Heart left ventricle (tissue), 16 donors: Measurements from ENCODE around the gene PTPRN2. TPM values are rescaled to one million over a fixed set of nuclear protein-coding genes. Genes with fewer than 3 reads are reported as not detected.

Source experiments
- ATAC-seq, 4 donors: fragments of 200-7000 bp; cut with Tn5 transposase; one replicate each; pipeline ENCODE4 v1.9.1; 2020 to 2022; ENCODE audit warnings: moderate library complexity in 4 of 4, mild to moderate bottlenecking in 3 of 4, moderate number of reproducible peaks in 1 of 4
- DNase-seq, 5 donors: peaks; one replicate each; pipeline ENCODE4 v3.0.0-alpha.2; 2020
- H3K27ac ChIP-seq, 12 donors: fragments of 200-600 bp; sonication (generic) in 4 of 12; one replicate each; pipeline versions ENCODE4 v1.5.0 to v1.8.0; 2016 to 2022; ENCODE audit warnings: mild to moderate bottlenecking in 2 of 12
- H3K27me3 ChIP-seq, 9 donors: fragments of 200-600 bp; sonication (generic) in 2 of 9; one replicate each; pipeline versions ENCODE4 v1.5.1 to v1.8.0; 2016 to 2022; ENCODE audit warnings: mild to moderate bottlenecking in 3 of 9
- H3K36me3 ChIP-seq, 9 donors: fragments of 200-600 bp; sonication (generic) in 2 of 9; one replicate each; pipeline versions ENCODE4 v1.5.0 to v1.8.0; 2018 to 2022; ENCODE audit warnings: mild to moderate bottlenecking in 2 of 9
- H3K4me1 ChIP-seq, 12 donors: fragments of 200-600 bp; sonication (generic) in 4 of 12; one replicate each; pipeline versions ENCODE4 v1.5.0 to v1.8.0; 2016 to 2022; ENCODE audit warnings: mild to moderate bottlenecking in 3 of 12
- H3K4me3 ChIP-seq, 12 donors: fragments of 200-600 bp; sonication (generic) in 4 of 12; one replicate each; pipeline versions ENCODE4 v1.5.0 to v1.8.0; 2017 to 2022; ENCODE audit warnings: mild to moderate bottlenecking in 9 of 12, moderate library complexity in 4 of 12
- H3K9me3 ChIP-seq, 12 donors: fragments of 200-600 bp; sonication (generic) in 4 of 12; one replicate each; pipeline versions ENCODE4 v1.5.0 to v1.8.0; 2016 to 2022; ENCODE audit warnings: mild to moderate bottlenecking in 1 of 12
- POLR2A ChIP-seq, 2 donors: fragments of 450-650 bp; IDR thresholded peaks; one replicate each; pipeline ENCODE4 v1.6.1; 2017; ENCODE audit warnings: antibody characterized with exemption in 2 of 2, mild to moderate bottlenecking in 2 of 2, moderate library complexity in 2 of 2
- WGBS, 4 donors: extraction: QIAGEN DNeasy Blood & Tissue Kit in 2 of 4; methylation state at CpG; one replicate each; pipeline versions ENCODE4 v1.1.5 to v1.1.7; 2013 to 2018; 5-methylcytosine and 5-hydroxymethylcytosine counted together
- intact Hi-C, 10 donors: fragments of 100-400 bp; cut with DNase I; formaldehyde crosslinking; loops; one replicate each; pipeline versions ENCODE4 v1.11.1 to v1.14.2; 2022
- polyA plus RNA-seq, 2 donors: library from polyadenylated mRNA; stranded (reverse); fragments of 200-250 nt; gene quantifications; one replicate each; pipeline ENCODE4 v1.2.3, GENCODE V29; 2013
- total RNA-seq, 9 donors: library from RNA; depleted of rRNA in 2 of 9; stranded (reverse); fragments of >200 nt in 2 of 9; fragmentation: NEBNext Ultra II Directional in 3 of 9; extraction: Animal tissue kit (Norgen Biotek cat#: 25700) in 3 of 9; gene quantifications; one replicate each; pipeline versions ENCODE4 v1.1.0 to v1.2.4, GENCODE V29; 2016 to 2023
- TF ChIP-seq, protein P1 (sequence below), 12 donors: fragments of 200-600 bp; sonication (generic) in 4 of 12; IDR thresholded peaks; one replicate each; pipeline versions ENCODE4 v1.5.0 to v1.8.0; 2018 to 2022; ENCODE audit warnings: antibody characterized with exemption in 12 of 12, mild to moderate bottlenecking in 5 of 12
- donor health status: ischemic (EF 13 %, LVEDD 7.1; RV severe dilation, severe dysfunction).
- donor health status: healthy with polysubstance abuse.
- donor health status: DM: no; HTN: yes; CAD: no.
- donor health status: DM: no; HTN: no; CAD: no.
- donor health status: ischemic (EF 25% LVEDD 6.9; RV normal size, moderate dysfunction).
- donor health status: ischemic (EF 25% LVEDD 5.7; RV mildly dilated, moderate dysfunction).
- donor health status: healthy.
- donor health status: DM: yes; HTN: yes; CAD: no.
- donor health status: ischemic (EF 35%, LVEDD 5.7; RV mildly dilated, moderate dysfunction).
- donor health status: nonischemic (EF 11% LVEDD 7.7; RV severe dilation, severe dysfunction).
- donor health status: DM: yes; HTN: yes; CAD: no.
- donor health status: PGD.
- donor health status: ischemic (EF 29% LVEDD 5.4; RV normal size, mild dysfunction).
- donor health status: nonischemic (EF 23%, LVEDD 6.1; RV moderate dilation, normal function).

Gene PTPRN2
- total and polyA plus RNA-seq, 11 donors = 0.61 to 2.3 (median 1.3) TPM

DNA sequence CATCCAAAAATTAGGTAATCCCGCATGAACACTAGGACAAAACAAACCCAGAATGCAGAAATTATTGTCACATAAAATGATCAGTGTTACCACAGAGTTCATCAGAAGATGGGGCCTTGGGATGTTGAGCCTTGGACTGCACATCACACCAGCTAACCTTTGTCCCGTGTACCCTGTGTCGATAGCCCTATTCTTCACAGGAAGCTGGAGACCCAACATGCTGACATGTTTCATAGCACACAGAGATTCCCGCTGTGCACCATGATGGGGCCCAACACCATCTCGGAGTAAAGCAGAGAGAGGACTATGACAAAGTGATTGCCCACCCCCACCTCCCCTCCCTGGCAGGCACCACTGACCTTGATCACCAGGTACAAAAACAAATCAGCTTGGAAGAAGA is 4.5 kb downstream of the PTPRN2 start:
- no peak overlapping the region for H3K4me3 ChIP-seq
- DNase-seq (no peak), ATAC-seq (no peak)
- TF ChIP-seq POLR2A (IDR thresholded peaks at IDR 0.05) = no peak
- TF ChIP-seq, protein P1, sequence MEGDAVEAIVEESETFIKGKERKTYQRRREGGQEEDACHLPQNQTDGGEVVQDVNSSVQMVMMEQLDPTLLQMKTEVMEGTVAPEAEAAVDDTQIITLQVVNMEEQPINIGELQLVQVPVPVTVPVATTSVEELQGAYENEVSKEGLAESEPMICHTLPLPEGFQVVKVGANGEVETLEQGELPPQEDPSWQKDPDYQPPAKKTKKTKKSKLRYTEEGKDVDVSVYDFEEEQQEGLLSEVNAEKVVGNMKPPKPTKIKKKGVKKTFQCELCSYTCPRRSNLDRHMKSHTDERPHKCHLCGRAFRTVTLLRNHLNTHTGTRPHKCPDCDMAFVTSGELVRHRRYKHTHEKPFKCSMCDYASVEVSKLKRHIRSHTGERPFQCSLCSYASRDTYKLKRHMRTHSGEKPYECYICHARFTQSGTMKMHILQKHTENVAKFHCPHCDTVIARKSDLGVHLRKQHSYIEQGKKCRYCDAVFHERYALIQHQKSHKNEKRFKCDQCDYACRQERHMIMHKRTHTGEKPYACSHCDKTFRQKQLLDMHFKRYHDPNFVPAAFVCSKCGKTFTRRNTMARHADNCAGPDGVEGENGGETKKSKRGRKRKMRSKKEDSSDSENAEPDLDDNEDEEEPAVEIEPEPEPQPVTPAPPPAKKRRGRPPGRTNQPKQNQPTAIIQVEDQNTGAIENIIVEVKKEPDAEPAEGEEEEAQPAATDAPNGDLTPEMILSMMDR (IDR thresholded peaks at IDR 0.05) = no peak
- H3K27ac ChIP-seq = no peak overlapping the region
- H3K27me3 ChIP-seq = peaks cover 18 to 62% (median 40%) of the 10 kb centered on the region in 9 donors
- no peaks in the 10 kb centered on the region for H3K36me3 ChIP-seq
- peaks cover 7 to 24% (median 13%) of the 10 kb centered on the region in 12 donors for H3K4me1 ChIP-seq
- 81 to 89% (median 84%) methylated on average over 5 of the region's 5 CpGs for WGBS, 4 donors
- intact Hi-C loops = no loop called here
- peaks cover 0 to 26% (median 12%) of the 10 kb centered on the region in 12 donors for H3K9me3 ChIP-seq

DNA sequence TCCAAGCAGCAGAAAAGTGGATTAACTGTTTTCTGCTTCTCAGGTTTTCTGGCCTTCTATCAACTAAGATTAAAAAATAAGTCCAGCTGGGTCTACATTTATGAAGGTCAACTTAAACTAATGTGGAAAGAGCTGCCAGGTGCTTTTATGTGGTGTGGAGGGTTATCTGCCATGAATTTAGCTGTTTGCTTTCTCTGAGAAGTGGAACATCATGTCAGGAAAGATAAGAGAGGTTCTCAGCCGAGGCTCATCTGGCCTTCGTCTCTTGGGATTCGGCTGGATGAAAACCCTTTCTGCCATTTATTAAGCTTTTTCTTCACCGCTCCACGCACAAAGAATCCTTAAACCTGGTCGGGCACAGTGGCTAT is 5.5 kb downstream of the PTPRN2 start:
- TF ChIP-seq, protein P1 (IDR thresholded peaks at IDR 0.05) = no peak
- TF ChIP-seq POLR2A (IDR thresholded peaks at IDR 0.05) = no peak
- DNase-seq (no peak), ATAC-seq (no peak)
- 75 to 80% (median 75%) methylated on average over 6 of the region's 6 CpGs for WGBS, 4 donors
- Histone ChIP-seq H3K27ac (no peak overlapping the region), H3K36me3 (no peaks in the 10 kb centered on the region), H3K4me1 (peaks cover 7 to 17% (median 13%) of the 10 kb centered on the region in 12 donors), H3K4me3 (no peak overlapping the region), H3K9me3 (peaks cover 0 to 26% (median 12%) of the 10 kb centered on the region in 12 donors), H3K27me3 (peaks cover 18 to 62% (median 38%) of the 10 kb centered on the region in 9 donors)
- intact Hi-C loops = no loop called here

DNA sequence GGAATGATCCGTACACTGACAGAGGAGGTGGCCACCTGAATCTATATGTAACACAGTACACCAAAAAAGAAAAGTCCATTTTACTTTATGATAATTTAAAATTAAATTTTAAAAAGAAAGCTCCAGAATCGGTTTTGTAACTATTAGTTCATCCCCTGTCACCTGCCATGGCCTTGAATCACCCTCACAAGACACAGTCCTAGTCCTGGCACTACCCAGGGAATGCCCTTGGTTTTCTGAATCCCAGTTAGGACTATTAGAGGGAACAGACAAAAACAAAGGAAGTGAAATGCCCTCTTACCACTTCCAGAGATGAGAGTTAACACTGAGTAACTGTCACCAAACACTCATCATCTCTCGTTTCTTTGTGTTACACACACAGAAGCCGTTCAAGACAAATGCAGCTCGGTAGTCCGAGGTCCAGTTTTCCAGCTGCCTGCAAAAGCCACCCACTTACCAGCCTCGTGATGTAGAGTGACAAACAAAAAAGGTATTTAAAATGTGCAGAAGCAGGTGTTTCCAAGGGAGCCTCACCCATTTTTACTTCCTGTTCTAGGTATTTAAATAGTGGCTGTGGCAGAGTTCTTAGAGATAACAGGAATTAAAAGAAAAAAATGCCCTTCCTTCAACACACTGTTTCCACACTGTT is 6.1 kb downstream of the PTPRN2 start:
- TF ChIP-seq POLR2A (IDR thresholded peaks at IDR 0.05) = no peak
- TF ChIP-seq, protein P1 (IDR thresholded peaks at IDR 0.05) = no peak
- Histone ChIP-seq H3K27me3 (peaks cover 15 to 58% (median 35%) of the 10 kb centered on the region in 9 donors), H3K4me1 (peaks cover 4 to 13% (median 9%) of the 10 kb centered on the region in 12 donors), H3K9me3 (peaks cover 0 to 26% (median 12%) of the 10 kb centered on the region in 12 donors), H3K4me3 (no peak overlapping the region), H3K27ac (no peak overlapping the region), H3K36me3 (no peaks in the 10 kb centered on the region)
- intact Hi-C loops = no loop called here
- 67 to 70% (median 69%) methylated on average over 7 of the region's 7 CpGs for WGBS, 4 donors
- no peak for DNase-seq
- no peak for ATAC-seq

DNA sequence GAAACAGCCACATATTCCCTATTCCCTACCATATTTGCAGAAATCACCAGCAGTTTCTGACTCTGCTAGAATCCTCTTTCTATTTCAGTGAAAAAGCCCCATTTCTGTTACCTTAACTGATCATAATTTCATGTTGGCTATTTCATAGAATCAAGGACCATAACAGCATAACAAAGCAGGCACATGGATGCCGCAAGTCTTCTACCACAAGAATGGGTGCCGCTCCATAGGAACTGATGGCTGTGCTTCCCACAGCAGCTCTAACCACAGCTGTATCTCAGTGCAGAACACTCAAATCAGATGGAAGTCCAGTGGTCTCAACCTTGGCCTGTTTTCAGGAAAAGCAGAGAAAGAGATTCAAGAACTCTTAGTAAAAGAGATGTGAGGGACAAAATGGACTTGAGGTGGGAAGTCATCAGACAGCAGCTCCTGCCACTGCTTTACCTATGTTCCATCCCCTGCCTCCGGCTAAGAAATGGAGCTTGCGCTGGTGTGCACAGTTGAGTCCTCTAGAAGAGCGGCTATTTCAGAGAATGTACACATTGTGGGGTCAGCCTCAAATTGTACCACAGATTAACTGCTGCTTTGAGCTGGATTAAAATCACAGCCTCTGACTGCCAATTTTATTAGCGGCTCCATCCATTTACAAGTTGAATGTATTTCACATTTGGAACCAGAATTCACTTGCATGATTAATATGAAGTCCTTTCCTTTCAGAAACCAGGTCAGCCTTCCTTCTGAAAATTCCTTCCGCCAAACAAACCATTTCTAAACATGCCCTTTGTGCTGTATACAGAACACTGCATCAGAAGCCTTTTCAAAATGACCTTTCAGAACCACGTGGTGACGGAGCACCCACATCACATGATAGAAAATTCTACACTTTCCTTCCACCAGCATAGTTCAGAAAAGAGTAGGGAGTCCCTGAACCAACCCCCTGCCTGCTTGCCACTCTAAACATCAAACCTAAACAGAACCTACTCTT is 7.7 kb downstream of the PTPRN2 start:
- peaks cover 9 to 42% (median 21%) of the 10 kb centered on the region in 9 donors for H3K27me3 ChIP-seq
- ATAC-seq = no peak
- 85 to 94% (median 88%) methylated on average over 9 of the region's 9 CpGs for WGBS, 4 donors

More for the DNA sequence above, 7.7 kb downstream of the PTPRN2 start:
- DNase-seq = no peak
- Histone ChIP-seq H3K27ac (no peak overlapping the region), H3K4me3 (no peak overlapping the region), H3K9me3 (peaks cover 0 to 26% (median 12%) of the 10 kb centered on the region in 12 donors), H3K36me3 (no peaks in the 10 kb centered on the region), H3K4me1 (no peaks in the 10 kb centered on the region)
- TF ChIP-seq, protein P1 (IDR thresholded peaks at IDR 0.05) = no peak
- no peak for TF ChIP-seq POLR2A (IDR thresholded peaks at IDR 0.05)
- intact Hi-C loops = no loop called here
